Globus pallidus (tissue), 1 donor: ENCODE measurements around the gene IKZF4.

Source experiments
- DNase-seq: peaks from one replicate; pipeline ENCODE4 v3.0.0-alpha.2; 2015; ENCODE audit warnings: low spot score

IKZF4 gene

GRCh38 chr12:56082967-56083366 lies 62.1 kb downstream of the IKZF4 start:
- peak; percentile 99 for DNase-seq

- no peak for DNase-seq
These were observed 64.2 kb downstream of the IKZF4 start for GRCh38 chr12:56084958-56085543.

- DNase-seq = no peak
These were observed 65.3 kb downstream of the IKZF4 start for GRCh38 chr12:56086096-56086495.

- no peak for DNase-seq
These were observed 65.8 kb downstream of the IKZF4 start for GRCh38 chr12:56086608-56087007.

- DNase-seq = peak; percentile 35
These were observed 66.4 kb downstream of the IKZF4 start for GRCh38 chr12:56087220-56087619.
